Lower lobe of right lung (tissue), 2 donors: Measurements from ENCODE around the gene MAPKBP1. TPM values are rescaled to one million over a fixed set of nuclear protein-coding genes. Genes with fewer than 3 reads are reported as not detected.

Experiments
- ATAC-seq, 2 donors: fragments of 200-7000 bp; cut with Tn5 transposase; one replicate each; pipeline ENCODE4 v1.9.1; 2020 to 2022; ENCODE audit warnings: mild to moderate bottlenecking in 2 of 2, moderate library complexity in 2 of 2
- DNase-seq: peaks from one replicate; pipeline ENCODE4 v3.0.0-alpha.2; 2020
- H3K27ac ChIP-seq: fragments of 200-600 bp; one replicate; pipeline ENCODE4 v1.8.0; 2022
- H3K27me3 ChIP-seq: fragments of 200-600 bp; one replicate; pipeline ENCODE4 v1.8.0; 2022; ENCODE audit warnings: low read depth
- H3K36me3 ChIP-seq: fragments of 200-600 bp; one replicate; pipeline ENCODE4 v1.8.0; 2022; ENCODE audit warnings: mild to moderate bottlenecking
- H3K4me1 ChIP-seq: fragments of 200-600 bp; one replicate; pipeline ENCODE4 v1.8.0; 2022
- H3K4me3 ChIP-seq: fragments of 200-600 bp; one replicate; pipeline ENCODE4 v1.8.0; 2022; ENCODE audit warnings: mild to moderate bottlenecking
- H3K9me3 ChIP-seq: fragments of 200-600 bp; one replicate; pipeline ENCODE4 v1.8.0; 2022
- intact Hi-C: fragments of 100-400 bp; cut with DNase I; formaldehyde crosslinking; loops from one replicate; pipeline ENCODE4 v1.11.0; 2022
- total RNA-seq: library from RNA; stranded (reverse); fragmentation: NEBNext Ultra II Directional; extraction: Animal tissue kit (Norgen Biotek cat#: 25700); gene quantifications from one replicate; pipeline ENCODE4 v1.2.1, GENCODE V29; 2021
- TF ChIP-seq, protein P1 (sequence below): fragments of 200-600 bp; IDR thresholded peaks from one replicate; pipeline ENCODE4 v1.8.0; 2022; ENCODE audit warnings: antibody characterized with exemption, mild to moderate bottlenecking
- donor health status: DM: no; HTN: yes; CAD: no; lungs with severe emphysema.

Gene MAPKBP1
- total RNA-seq, 1 donor from 2014 or later: 17.0 TPM

DNA sequence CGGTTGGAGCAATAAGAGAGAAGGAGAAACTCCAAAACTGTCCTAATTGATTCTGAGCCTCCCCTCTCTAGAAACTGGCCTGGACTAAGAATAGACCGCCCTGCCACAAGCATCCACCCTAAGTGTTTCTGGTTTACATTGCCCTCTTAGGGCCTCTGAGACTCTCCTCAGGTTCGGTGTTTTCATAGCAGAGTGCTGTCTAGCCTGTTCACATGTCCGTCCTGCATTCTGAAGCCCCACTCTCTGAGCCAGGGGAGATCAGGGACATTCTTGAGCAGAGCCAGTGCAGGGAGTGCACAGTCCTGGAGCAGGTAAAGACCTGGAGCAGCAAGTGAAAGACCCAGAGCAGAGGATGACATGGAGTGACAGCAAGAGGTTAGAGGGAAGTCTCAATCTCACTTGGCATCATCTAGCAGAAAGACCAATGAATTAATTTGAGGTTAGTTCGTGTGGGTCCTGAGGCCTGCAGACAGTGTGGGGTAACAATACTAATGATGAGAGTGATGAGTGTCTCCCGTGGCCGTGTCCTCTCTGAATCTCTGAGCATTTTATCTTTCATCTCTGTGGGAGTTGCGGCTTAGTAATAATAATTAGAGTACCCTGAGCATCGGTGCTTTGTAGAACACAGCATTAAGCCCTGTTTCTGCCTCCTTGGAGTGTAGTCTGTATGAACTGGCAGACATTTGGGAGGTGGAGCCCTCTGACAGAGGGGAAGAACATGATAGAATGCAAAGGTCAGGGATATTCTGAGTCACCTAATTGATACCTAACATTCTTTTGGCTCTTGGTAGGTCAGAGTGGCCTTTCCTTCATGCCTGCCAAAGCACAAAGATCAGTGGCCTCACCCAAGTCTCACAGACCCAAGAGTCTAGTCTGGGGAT, 24.6 kb downstream of the MAPKBP1 start:
- H3K27ac ChIP-seq: no peak overlapping the region
- TF ChIP-seq, protein P1, sequence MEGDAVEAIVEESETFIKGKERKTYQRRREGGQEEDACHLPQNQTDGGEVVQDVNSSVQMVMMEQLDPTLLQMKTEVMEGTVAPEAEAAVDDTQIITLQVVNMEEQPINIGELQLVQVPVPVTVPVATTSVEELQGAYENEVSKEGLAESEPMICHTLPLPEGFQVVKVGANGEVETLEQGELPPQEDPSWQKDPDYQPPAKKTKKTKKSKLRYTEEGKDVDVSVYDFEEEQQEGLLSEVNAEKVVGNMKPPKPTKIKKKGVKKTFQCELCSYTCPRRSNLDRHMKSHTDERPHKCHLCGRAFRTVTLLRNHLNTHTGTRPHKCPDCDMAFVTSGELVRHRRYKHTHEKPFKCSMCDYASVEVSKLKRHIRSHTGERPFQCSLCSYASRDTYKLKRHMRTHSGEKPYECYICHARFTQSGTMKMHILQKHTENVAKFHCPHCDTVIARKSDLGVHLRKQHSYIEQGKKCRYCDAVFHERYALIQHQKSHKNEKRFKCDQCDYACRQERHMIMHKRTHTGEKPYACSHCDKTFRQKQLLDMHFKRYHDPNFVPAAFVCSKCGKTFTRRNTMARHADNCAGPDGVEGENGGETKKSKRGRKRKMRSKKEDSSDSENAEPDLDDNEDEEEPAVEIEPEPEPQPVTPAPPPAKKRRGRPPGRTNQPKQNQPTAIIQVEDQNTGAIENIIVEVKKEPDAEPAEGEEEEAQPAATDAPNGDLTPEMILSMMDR: no peak
- H3K36me3 ChIP-seq: peaks cover 19% of the 10 kb centered on the region
- DNase-seq: no peak
- H3K4me1 ChIP-seq: peaks cover 18% of the 10 kb centered on the region
- ATAC-seq: peak; percentile 26 to 69
- intact Hi-C loops: no loop called here
- no peaks in the 10 kb centered on the region for H3K27me3 ChIP-seq
- H3K9me3 ChIP-seq: no peaks in the 10 kb centered on the region
- no peak overlapping the region for H3K4me3 ChIP-seq

- H3K9me3 ChIP-seq: no peaks in the 10 kb centered on the region
- H3K4me1 ChIP-seq: peaks cover 18% of the 10 kb centered on the region
- TF ChIP-seq, protein P1: no peak
- peaks cover 19% of the 10 kb centered on the region for H3K36me3 ChIP-seq
- H3K27me3 ChIP-seq: no peaks in the 10 kb centered on the region
- ATAC-seq (no peak), DNase-seq (no peak)
- H3K4me3 ChIP-seq: no peak overlapping the region
- intact Hi-C loops: no loop called here
- H3K27ac ChIP-seq: no peak overlapping the region
Observed at GRCh38 chr15:41799488-41799805, 25.2 kb downstream of the MAPKBP1 start.

GRCh38 chr15:41801185-41801584, 26.9 kb downstream of the MAPKBP1 start:
- DNase-seq (no peak), ATAC-seq (no peak)
- TF ChIP-seq, protein P1: no peak
- no peaks in the 10 kb centered on the region for H3K9me3 ChIP-seq
- H3K4me1 ChIP-seq: peaks cover 12% of the 10 kb centered on the region
- intact Hi-C loops: no loop called here
- H3K27ac ChIP-seq: no peak overlapping the region
- H3K4me3 ChIP-seq: no peak overlapping the region
- no peaks in the 10 kb centered on the region for H3K27me3 ChIP-seq
- peaks cover 19% of the 10 kb centered on the region for H3K36me3 ChIP-seq

GRCh38 chr15:41801850-41802455, 27.7 kb downstream of the MAPKBP1 start:
- ATAC-seq (no peak), DNase-seq (no peak)
- peaks cover 4% of the 10 kb centered on the region for H3K4me1 ChIP-seq
- H3K4me3 ChIP-seq: no peak overlapping the region
- no peak overlapping the region for H3K27ac ChIP-seq
- no peaks in the 10 kb centered on the region for H3K9me3 ChIP-seq
- H3K36me3 ChIP-seq: peaks cover 19% of the 10 kb centered on the region
- intact Hi-C loops: no loop called here
- no peaks in the 10 kb centered on the region for H3K27me3 ChIP-seq
- TF ChIP-seq, protein P1: no peak

- DNase-seq: no peak
- Histone ChIP-seq H3K27me3 (no peaks in the 10 kb centered on the region), H3K4me3 (no peak overlapping the region), H3K4me1 (no peaks in the 10 kb centered on the region), H3K36me3 (peaks cover 19% of the 10 kb centered on the region), H3K27ac (no peak overlapping the region), H3K9me3 (no peaks in the 10 kb centered on the region)
- no peak for ATAC-seq
- TF ChIP-seq, protein P1: no peak
- intact Hi-C loops: no loop called here
Observed at GRCh38 chr15:41804361-41804760, 30.1 kb downstream of the MAPKBP1 start.
